Stimulated activated CD4-positive, alpha-beta T cell treated with anti-CD3 and anti-CD28 coated beads, Interleukin-2, amount 100 ng/mL, for 4 hours (primary cell): ENCODE measurements around the gene ARHGAP25.

Experiments used
- DNase-seq: peaks from one replicate; pipeline ENCODE4 v3.0.0-alpha.2; 2020; ENCODE audit warnings: low read depth

ARHGAP25 gene

DNA sequence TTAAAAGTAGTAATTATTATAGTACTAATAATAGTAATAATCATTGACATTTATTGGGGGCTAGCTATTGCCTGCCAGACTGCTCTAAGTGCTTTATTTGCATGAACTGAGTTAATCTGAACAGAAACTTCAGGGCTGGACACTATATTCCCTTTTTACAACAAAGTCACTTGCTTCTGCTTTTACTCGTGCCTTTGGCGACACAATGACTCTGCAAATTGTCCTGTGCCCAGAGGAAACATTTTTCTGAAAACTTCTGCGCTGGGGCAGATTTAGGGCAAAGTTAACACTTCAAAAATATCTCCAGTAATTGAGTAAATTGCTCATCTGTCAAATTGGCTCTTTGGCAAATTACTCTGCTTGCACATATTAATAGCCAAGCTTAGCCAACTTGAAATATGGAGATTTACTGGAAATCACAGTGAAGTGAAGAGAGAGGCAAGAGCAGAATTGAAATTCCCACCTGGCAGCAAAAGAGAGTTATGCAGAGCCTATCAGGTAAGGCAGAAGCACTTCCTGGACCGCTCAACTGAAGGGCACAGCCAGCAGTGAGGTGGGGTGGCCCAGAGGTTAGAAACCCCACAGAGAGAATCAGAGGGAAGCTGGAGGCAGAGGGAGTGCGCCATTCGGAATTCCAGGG is 100.2 kb downstream of the ARHGAP25 start:
- no peak for DNase-seq

DNA sequence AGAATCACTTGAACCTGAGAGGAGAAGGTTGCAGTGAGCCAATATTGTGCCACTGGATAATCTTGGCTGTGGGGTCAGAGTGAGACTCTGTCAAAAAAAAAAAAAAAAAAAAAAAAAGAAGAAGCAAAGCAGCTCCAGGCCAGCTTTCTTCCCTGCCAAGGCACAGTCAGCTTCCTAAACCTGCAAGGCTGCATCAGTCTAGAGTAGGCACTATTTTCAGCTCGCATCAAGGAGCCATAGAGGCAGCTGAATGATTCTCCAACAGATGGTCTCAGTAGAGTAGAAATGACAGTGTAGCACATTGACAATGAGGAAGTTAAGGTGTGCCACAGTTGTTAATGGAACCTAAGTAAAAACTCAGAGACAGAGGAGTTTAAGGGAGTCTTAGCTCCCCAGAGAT is 101.0 kb downstream of the ARHGAP25 start:
- DNase-seq = no peak

DNA sequence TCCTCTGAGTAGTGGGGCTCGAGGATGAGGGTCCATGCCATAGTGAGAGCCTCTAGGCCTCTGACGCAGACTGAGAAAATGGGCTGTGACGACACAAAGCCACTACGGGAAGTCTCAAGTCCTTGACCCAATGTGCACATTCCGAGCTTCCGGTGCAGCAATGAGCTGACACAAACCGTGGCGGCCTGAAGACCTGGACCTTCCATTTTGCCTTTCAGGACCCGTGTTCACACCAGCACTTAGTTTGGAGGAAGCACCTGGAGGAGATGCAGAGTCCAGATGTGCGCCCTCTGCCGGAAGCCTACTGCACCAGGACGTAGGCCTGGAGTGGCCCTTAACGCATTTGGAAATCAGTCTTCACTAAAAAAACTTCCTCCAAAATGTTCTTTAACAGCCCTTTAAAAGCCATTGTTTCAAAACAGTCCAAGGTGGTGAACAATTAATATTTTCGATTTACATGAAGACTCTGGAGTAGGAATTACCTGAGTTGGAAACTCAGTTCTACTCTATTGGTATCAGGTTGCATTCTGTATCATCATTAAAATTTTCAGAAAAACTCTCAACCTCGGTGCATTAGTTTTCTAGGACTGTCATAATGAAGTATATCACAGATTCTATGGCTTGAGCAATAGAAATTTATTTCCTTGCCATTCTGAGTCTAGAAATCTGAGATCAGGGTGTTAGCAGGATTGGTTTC is 102.7 kb downstream of the ARHGAP25 start:
- DNase-seq = peak; percentile 55

- DNase-seq = no peak
These were observed 103.3 kb downstream of the ARHGAP25 start for GRCh38 chr2:68837861-68838341.

- no peak for DNase-seq
These were observed 104.0 kb downstream of the ARHGAP25 start for GRCh38 chr2:68838641-68839040.

GRCh38 chr2:68839260-68839833 is 104.7 kb downstream of the ARHGAP25 start:
- no peak for DNase-seq

DNA sequence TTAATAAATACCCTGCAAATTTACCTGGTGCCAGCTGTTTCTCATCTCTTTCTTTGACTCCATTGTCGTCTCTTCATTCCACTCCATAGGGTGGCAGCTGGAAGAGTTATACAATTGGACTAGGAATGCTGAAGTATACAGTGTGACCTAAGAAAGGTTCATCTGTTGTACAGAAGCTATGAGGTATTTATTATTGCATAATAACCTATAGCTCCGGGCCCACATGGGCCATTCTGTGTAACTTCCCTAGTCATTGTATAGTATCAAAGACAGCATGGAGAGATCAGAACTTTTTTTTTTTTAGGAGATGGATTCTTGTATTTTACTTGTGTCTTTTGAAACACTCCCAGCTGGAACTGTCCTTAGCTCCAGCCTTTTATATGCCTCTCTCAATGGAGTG is 110.4 kb downstream of the ARHGAP25 start:
- DNase-seq = no peak

- no peak for DNase-seq
These were observed 111.5 kb downstream of the ARHGAP25 start for GRCh38 chr2:68846091-68846490.

- DNase-seq = no peak
These were observed 113.1 kb downstream of the ARHGAP25 start for GRCh38 chr2:68847751-68848150.

- no peak for DNase-seq
These were observed 115.0 kb downstream of the ARHGAP25 start for GRCh38 chr2:68849579-68850030.

DNA sequence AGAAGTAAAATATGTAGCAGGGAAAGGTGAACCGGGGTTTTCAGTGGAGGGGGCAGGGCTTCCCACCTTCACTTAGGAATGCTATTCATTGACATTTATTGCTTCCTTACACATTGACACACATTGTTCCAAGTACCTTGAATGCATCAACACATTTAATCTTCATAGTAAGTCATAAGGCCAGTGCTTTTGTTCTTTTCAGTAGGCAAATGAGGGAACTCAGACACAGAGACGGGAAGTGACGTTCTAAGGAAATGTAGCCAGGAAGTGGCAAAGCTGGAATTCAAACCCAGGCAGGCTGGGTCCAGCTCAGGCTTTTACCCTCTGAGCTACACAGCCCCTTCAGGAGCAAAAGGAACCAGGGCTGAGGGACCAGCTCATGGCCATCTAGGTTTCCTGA is 115.9 kb downstream of the ARHGAP25 start:
- no peak for DNase-seq

DNA sequence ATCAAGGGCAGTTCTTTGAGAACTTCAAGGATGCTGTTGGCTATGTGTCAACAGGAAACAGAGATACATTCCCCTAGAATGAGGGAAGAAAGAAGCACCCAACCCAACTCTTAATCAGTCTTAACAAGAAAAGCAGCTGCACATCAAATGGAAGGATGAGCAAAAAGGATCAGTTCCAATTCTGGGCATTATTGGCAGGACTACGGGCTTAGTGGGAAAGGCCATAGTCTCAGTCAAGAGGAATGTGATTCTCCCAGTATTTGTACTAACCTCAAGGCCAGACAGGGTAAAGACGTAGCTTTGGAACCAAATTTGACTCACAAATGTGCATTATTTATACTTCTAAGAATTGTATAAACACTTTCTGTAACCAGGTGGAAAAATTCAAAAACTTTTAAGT is 118.4 kb downstream of the ARHGAP25 start:
- DNase-seq = no peak

DNA sequence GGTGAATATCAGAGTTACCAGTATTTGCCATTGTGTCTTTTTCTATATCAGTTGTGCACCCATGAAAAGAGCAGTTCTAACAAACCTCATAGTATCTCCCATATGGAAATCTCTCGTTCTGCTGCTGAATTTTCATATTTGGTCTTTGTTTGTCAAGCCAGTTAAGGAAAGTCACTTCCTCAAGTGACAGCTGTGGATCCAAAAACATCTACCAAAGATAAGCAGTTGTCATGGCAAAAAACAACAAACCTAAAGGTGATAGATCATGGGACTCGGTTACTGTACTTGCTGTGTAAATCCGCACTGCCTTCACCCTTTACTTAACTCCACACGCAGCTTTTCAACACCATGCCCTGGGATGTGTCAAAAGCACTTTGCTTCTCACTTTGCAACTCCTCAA is 119.3 kb downstream of the ARHGAP25 start:
- no peak for DNase-seq

DNA sequence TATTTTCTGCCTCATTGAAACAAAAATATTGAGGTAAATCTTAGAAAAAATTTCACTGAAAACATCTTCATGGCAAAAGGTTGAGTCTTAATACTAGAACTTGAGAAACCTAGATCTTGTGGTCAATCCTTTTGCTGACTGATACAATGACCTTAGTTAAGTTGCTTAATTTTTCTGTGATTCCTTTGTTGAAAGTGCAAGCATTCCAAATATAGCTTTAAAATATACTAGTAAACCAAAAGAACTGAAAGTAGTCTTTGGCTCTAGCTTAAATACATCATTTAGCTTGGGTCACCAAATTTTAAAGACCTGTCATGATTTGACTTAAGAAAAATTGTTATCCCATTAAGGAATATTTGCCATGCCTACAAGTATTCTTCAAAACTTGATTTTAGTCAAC is 119.9 kb downstream of the ARHGAP25 start:
- DNase-seq = no peak

DNA sequence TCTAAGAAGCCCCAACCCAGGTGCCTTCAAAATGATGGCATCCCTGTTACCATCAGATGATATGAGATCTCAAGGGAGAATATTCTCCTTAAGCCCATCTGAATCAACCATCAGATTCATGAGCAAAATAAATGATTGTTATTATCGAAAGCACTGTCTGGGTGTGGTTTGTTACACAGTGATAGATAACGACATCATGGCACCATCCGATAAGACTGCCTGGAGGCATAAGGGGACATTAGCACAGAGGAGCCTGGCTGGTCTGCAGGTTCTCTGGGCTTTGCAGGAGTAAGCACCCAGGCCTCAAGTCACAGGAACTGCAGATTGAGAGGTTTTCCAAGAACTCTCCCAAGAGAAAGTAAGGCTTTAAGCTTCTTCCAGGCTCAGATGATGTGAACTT is 120.9 kb downstream of the ARHGAP25 start:
- DNase-seq = no peak

- DNase-seq = no peak
These were observed 122.7 kb downstream of the ARHGAP25 start for GRCh38 chr2:68857202-68857845.

- no peak for DNase-seq
These were observed 123.3 kb downstream of the ARHGAP25 start for GRCh38 chr2:68857855-68858456.

DNA sequence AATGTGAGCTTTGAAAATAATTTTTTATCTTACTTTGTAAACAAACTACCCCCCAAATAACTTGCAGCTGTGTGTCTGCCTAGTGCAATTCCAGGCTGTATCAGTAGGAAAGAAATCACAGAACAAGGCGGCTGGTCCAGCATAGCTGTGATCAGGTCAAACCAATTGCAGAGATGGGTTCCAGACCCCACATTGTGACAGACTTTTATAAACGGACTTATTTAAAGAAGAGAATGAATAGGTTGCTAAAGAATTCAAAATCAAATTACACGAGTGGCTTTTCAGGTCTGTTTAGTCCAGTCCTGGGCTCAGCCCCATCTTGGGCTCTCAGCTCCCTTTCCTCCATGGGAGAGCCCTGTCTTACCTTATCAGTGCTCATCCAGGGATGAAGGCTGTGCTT is 125.5 kb downstream of the ARHGAP25 start:
- DNase-seq = no peak

DNA sequence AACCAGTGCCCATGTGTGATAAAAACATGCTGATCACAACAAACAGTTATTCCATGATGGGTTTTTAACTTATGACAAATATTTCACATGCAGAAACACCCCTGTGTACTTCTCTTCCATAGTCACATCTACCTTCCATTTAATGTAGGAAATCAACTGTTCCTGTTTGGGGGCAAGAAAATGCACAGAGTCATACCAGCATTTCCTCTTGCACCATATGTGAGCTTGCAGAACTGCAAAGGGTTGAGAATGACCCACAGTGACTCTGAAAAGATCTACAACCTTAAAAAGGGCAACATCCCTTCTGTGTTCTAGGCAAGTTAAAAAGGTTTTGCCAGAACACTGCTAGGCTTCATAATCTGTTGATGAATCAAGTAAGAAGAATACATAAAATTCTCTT is 126.7 kb downstream of the ARHGAP25 start:
- DNase-seq = no peak

DNA sequence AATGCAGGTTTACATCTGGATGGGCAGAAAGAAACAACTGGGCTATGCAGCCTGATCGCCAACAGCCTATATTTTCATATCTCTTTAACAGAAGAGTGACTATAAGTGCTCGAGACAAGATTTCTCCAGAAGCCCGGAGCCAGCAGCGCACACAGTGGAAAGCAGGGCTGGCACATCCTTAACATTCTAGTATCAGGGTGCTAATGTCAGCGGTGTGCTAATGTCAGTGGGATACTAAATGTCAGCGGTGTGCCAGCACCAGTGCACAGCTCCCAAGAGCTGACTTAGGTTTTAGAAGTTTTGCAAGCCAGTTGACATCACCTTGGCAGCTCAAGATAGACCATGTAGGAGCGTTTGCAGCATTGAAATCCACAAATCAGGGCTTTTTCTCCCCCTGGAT is 128.3 kb downstream of the ARHGAP25 start:
- DNase-seq = no peak

DNA sequence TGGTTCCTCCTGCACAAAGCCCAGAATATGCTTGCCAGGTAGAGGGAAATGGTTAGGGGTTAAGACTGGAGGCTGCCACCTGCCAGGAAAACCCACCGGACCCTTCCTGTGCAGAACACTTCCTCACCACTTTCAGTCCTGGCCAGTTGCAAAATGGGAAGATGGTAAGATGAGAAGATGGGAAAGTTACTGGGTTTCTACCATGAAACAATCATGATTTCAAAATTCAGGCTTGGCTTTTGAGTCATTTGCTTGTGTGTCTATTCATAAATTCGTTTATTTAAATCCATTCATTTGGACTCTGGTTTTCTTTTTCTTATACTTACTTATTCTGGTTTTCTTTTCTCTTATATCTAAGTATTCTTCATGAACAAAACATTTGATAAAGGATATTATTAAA is 129.4 kb downstream of the ARHGAP25 start:
- no peak for DNase-seq

DNA sequence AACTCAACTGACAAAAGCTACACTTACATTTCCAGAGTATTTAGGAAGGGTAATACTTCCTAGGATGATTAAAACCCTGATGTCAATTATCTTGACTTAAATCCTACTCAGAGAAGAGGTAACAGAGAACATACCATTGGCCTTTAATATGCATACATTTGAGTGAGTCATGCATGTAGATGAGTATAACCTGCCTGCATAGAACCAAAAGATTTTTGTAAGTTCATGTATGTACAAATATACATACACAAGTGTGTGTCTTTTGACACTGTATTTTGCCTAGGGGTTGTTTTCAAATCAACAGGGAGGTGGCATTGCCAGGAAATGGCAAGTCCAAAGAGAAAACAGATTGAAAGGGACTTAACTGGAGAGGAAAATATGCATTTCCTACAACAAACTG is 130.5 kb downstream of the ARHGAP25 start:
- DNase-seq = no peak

DNA sequence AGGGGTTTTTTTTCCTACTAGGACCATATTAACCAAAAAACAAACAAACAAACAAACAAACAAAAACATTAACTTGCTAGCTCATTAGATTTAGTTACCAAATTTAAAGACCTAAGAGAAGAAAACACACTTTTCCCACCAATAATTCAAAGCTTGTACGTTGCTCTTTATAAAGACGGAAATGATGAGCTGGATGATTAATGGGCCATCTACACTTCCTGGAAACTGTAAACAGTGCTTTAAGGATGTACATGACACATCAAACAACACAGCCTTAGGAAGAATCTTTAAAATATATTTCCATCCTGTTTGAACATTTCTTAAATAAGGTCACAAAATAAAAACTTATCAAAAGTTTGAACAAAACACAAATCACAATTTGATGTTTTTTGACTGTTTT is 135.6 kb downstream of the ARHGAP25 start:
- DNase-seq = no peak
